Measurements from ENCODE around the gene CNKSR1. TPM values are rescaled to one million over a fixed set of nuclear protein-coding genes. Genes with fewer than 3 reads are reported as not detected.
A peak's percentile ranks its signal among the peaks of the same experiment; 100 is the strongest.

CNKSR1 gene
- total RNA-seq (1 to 10 TPM; 2.3 to 3.6 TPM), total RNA-seq (0.33 to 5.7 (median 2.4) reads per million in 172 experiments)
- polyA plus RNA-seq (2013, experiment 1 of 2), result 3.2 TPM
- 3.5 TPM for polyA plus RNA-seq (2013, experiment 2 of 2)

- Mint-ChIP-seq H3K27me3 (no peaks in the 10 kb centered on the region), H3K9me3 (no peaks in the 10 kb centered on the region), H3K27ac (no peak within 1 kb of the TSS), H3K4me1 (ENCODE audit: low read depth) (no peaks in the 10 kb centered on the region), H3K36me3 (ENCODE audit: low read depth) (no peaks in the 10 kb centered on the region), H3K4me3 (peak within 1 kb of the TSS; percentile 79)
- DNase-seq, result peak in 2 of 14 experiments; percentile 32 to 35
- POLR2A ChIA-PET, result interaction anchor here (0.9 kb wide), 1 partner anchor 57 kb away, joined by 4 read pairs; the partner anchor contains the start of gene CEP85
- peak; percentile 56 for ATAC-seq (ENCODE audit: poor library complexity)
- H3K27me3 ChIP-seq (ENCODE audit: control insufficient read depth in 1 of 2, insufficient read depth in 2 of 2, low read length in 2 of 2), result no peaks in the 10 kb centered on the region
- no peak for TF ChIP-seq CTCF (IDR thresholded peaks at IDR 0.05)
- H3K36me3 ChIP-seq (ENCODE audit: insufficient read depth, low read length), result no peaks in the 10 kb centered on the region
- CTCF ChIA-PET, result no interaction called here
- peak within 1 kb of the TSS; percentile 26 for H3K4me3 ChIP-seq (ENCODE audit: low read length)
- no peaks in the 10 kb centered on the region for H3K4me1 ChIP-seq (ENCODE audit: insufficient read depth, low read length)
- H3K27ac ChIP-seq (ENCODE audit: low read depth in 1 of 2, low read length in 2 of 2), result no peak within 1 kb of the TSS
- no peaks in the 10 kb centered on the region for H3K9me3 ChIP-seq (ENCODE audit: control insufficient read depth in 1 of 2, insufficient read depth in 1 of 2, low read length in 2 of 2)
- intact Hi-C loops (cut with DNase I, micrococcal nuclease), result no loop called here
These were observed at the start of gene CNKSR1 for GRCh38 chr1:26177182-26177684. TSS of gene CNKSR1 (plus strand) at chr1:26177491. CDS start at chr1:26177548, 57 bp downstream.

- H3K4me3 Mint-ChIP-seq, result no peak overlapping the region
- Histone ChIP-seq H3K9me3 (ENCODE audit: control insufficient read depth in 1 of 2, insufficient read depth in 1 of 2, low read length in 2 of 2) (no peaks in the 10 kb centered on the region), H3K27ac (ENCODE audit: low read depth in 1 of 2, low read length in 2 of 2) (no peak overlapping the region), H3K36me3 (ENCODE audit: insufficient read depth, low read length) (no peaks in the 10 kb centered on the region), H3K4me3 (ENCODE audit: low read length) (no peak overlapping the region), H3K27me3 (ENCODE audit: control insufficient read depth in 1 of 2, insufficient read depth in 2 of 2, low read length in 2 of 2) (no peaks in the 10 kb centered on the region), H3K4me1 (ENCODE audit: insufficient read depth, low read length) (peaks cover 17% of the 10 kb centered on the region)
- ChIA-PET CTCF (interaction anchor here (7.7 kb wide), 1 partner anchor 15 kb away, joined by 41 read pairs; no protein-coding TSS in a partner anchor), POLR2A (interaction anchor here (0.8 kb wide), 1 partner anchor 13 kb away, joined by 3 read pairs; no protein-coding TSS in a partner anchor)
- intact Hi-C loops (cut with DNase I, micrococcal nuclease), result loop anchor here in 1 of 2 experiments (2.0 kb wide), 1 partner anchor 13 kb away; no protein-coding TSS in a partner anchor
- peaks cover 6% of the 10 kb centered on the region for H3K36me3 Mint-ChIP-seq (ENCODE audit: low read depth)
- ATAC-seq (ENCODE audit: poor library complexity) (no peak), DNase-seq (no peak)
- H3K4me1 Mint-ChIP-seq (ENCODE audit: low read depth), result peaks cover 37% of the 10 kb centered on the region
- H3K27ac Mint-ChIP-seq, result no peak overlapping the region
- H3K9me3 Mint-ChIP-seq, result no peaks in the 10 kb centered on the region
- TF ChIP-seq CTCF (IDR thresholded peaks at IDR 0.05), result no peak
- no peaks in the 10 kb centered on the region for H3K27me3 Mint-ChIP-seq
These were observed 47.5 kb upstream of the CNKSR1 start for GRCh38 chr1:26129778-26130177.

- no peaks in the 10 kb centered on the region for H3K27me3 Mint-ChIP-seq
- H3K27me3 ChIP-seq (ENCODE audit: control insufficient read depth in 1 of 2, insufficient read depth in 2 of 2, low read length in 2 of 2), result no peaks in the 10 kb centered on the region
- DNase-seq (no peak), ATAC-seq (ENCODE audit: poor library complexity) (no peak)
- H3K4me1 ChIP-seq (ENCODE audit: insufficient read depth, low read length), result peaks cover 17% of the 10 kb centered on the region
- peaks cover 30% of the 10 kb centered on the region for H3K4me1 Mint-ChIP-seq (ENCODE audit: low read depth)
- H3K27ac ChIP-seq (ENCODE audit: low read depth in 1 of 2, low read length in 2 of 2), result no peak overlapping the region
- CTCF ChIA-PET, result interaction anchor here (7.7 kb wide), 1 partner anchor 14 kb away, joined by 41 read pairs; no protein-coding TSS in a partner anchor
- H3K36me3 Mint-ChIP-seq (ENCODE audit: low read depth), result peaks cover 4% of the 10 kb centered on the region
- no peaks in the 10 kb centered on the region for H3K9me3 Mint-ChIP-seq
- no peak overlapping the region for H3K27ac Mint-ChIP-seq
- no peak for TF ChIP-seq CTCF (IDR thresholded peaks at IDR 0.05)
- H3K4me3 ChIP-seq (ENCODE audit: low read length), result no peak overlapping the region
- no peaks in the 10 kb centered on the region for H3K9me3 ChIP-seq (ENCODE audit: control insufficient read depth in 1 of 2, insufficient read depth in 1 of 2, low read length in 2 of 2)
- no peak overlapping the region for H3K4me3 Mint-ChIP-seq
- H3K36me3 ChIP-seq (ENCODE audit: insufficient read depth, low read length), result no peaks in the 10 kb centered on the region
- POLR2A ChIA-PET, result interaction anchor here (0.8 to 1.1 kb wide), 2 partner anchors 12 to 19 kb away, joined by 3 to 5 read pairs; partner anchors contain the start of gene PDIK1L
- intact Hi-C loops (cut with DNase I, micrococcal nuclease), result no loop called here
These were observed 46.6 kb upstream of the CNKSR1 start for GRCh38 chr1:26130695-26131094.
